Activated CD4-positive, alpha-beta T cell treated with anti-CD3 and anti-CD28 coated beads for 4 hours (primary cell): ENCODE measurements around the gene KDM2A.

Source experiments
- DNase-seq, 2 donors: peaks; one replicate each; pipeline ENCODE4 v3.0.0-alpha.2; 2020

The KDM2A gene

DNA sequence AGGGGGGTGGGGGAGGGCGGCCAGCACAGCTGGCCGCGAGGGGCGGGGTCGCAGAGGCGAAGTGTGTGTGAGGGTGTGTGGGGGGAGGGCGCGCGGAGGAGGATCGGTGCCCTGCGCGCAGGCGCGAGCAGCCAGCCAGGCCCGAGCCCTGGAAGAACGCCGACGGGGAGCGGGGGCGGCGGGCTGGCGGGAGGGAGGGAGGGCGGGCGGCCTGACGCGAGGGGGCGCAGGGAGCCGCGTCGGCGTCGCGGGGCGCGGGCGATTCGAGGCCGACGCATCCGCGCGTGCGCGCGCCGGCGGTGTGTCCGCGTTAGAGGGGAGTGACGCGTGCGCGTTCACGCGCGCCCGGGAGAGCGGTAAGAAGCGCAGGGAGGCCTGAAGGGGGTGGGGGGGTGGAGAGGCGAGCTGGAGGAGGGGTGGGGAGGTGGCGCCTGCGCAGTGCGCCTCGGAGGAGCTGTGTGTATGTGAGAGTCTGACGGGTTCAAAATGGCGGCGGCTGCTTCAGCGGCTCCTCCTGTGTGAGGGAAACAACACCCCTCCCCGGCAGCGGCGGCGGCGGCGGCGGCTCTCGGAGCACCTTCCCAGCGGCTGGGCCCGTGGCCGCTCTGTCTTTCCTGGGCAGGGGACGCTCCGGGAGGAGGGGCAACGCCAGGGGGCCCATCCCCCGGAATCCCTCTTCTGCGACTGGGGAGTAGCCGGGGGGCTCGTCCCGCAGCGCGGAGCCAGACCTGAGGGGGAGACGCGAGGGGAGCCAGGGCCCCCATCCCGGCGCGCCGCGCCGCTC lies at the start of gene KDM2A:
Gene KDM2A (plus strand): TSS at position 463 of the 784 bp plus-strand sequence. CDS start 2,054 bp downstream, outside the sequence.
- peak; percentile 99 to 100 for DNase-seq

DNA sequence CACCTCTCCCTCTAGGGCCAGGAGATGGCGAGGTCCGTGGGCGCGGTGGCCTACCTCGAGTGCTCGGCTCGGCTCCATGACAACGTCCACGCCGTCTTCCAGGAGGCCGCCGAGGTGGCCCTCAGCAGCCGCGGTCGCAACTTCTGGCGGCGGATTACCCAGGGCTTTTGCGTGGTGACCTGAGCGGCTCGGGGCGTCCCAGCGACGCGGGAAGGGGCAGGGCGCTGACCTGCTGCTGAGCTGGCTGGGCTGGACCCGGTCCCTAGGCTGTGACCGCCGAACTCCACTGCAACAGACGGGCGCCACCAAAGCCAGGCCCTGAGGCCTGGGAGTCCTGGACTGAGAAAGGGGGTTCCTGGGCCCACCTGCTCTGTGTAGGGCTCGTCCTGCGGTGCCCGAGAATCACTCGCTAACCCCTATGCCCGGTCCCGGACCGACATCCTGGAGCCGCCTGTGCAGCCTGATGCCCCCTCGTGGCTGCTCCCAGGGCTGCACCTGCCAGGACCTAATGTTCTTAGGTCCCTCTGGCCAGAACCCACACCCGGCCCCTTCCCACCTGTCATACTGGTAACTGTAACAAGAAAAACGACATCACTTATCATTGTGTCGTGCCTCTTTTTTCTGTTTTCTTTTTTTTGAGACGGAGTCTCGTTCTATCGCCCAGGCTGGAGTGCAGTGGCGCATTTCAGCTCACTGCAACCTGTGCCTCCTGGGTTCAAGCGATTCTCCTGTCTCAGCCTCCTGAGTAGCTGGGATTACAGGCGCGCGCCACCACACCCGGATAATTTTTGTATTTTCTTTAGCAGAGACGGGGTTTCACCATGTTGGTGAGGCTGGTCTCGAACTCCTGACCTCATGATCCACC lies 47.4 kb upstream of the KDM2A start:
- DNase-seq, result peak; percentile 63 to 69

DNA sequence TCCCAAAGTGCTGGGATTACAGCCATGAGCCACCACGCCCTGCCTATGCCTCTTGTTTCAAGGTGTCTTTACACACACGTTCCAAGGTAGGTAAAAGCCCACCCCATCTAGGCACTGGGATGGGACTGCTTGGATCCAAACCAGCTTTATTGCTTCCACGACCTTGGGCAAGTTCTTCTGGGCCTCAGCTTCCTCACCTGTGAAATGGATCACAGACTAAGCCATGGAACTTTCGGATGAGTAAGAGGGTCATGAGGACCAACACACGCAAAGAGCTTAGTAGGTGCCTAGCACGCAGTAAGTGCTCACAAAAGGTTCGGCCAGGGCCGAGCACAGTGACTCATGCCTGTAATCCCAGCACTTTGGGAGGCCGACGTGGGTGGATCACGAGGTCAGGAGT lies 46.8 kb upstream of the KDM2A start:
- no peak for DNase-seq

DNA sequence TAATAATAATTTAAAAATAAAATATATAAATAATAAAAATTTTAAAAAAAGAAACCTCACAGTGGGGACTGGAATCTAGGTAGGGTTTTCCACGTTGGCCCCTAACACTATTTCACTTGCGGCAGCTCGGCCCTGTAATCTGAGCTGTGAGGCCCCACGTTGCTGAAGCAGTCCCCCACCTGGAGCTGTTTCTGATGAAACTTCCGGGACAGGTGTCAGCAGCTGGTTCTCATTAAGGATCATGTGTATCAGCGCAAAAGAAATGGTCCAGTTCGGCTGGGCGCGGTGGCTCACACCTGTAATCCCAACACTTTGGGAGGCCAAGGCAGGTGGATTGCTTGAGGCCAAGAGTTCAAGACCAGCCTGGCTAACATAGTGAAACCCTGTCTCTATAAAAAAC lies 45.2 kb upstream of the KDM2A start:
- no peak for DNase-seq

DNA sequence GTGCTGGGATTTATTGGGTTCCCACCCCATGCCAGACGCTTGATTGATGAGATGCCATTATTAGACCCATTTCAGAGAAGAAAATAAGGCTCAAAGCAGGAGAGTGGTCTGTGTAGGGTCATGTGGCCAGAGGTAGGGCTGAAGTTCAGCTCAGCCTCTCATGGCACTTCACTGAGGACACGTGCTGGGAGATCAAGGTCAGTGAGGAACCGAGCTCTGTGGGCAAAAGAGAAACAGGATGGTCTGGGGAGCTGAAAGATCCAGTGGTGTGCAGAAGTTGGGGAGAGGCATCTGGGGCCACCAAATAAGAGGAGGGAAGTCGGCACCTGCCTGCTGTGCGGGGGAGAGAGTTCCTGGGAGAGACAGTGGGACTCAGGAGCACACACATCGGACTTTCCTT lies 42.9 kb upstream of the KDM2A start:
- DNase-seq, result no peak

DNA sequence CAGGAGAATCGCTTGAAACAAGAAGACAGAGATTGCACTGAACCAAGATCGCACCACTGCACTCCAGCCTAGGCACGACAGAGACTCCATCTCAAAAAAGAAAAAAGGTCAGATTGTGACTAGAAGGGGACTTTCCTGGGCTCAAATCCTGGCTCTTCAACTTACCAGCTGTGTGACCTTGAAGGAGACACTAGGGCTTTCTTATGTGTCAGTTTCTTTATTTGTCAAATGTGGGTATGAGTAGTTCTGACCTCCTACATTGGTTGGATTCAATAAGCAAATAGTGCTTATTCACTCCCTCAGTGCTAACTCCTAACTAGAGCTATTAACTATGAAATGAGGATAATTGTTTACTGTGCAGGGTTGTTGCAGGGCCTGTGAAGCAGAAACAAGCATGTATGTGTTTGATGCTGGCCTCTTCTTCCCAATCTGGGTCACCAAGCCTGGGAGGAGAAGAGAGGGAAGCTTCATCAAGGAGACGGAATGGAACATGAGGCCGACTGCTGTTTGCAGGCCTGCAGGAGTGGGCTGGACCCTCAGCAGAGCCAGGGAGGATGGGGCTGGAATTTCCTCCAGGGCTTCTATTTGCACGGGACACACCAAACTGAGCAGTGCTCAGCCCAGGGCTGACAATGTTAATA lies 39.9 kb upstream of the KDM2A start:
- no peak for DNase-seq

DNA sequence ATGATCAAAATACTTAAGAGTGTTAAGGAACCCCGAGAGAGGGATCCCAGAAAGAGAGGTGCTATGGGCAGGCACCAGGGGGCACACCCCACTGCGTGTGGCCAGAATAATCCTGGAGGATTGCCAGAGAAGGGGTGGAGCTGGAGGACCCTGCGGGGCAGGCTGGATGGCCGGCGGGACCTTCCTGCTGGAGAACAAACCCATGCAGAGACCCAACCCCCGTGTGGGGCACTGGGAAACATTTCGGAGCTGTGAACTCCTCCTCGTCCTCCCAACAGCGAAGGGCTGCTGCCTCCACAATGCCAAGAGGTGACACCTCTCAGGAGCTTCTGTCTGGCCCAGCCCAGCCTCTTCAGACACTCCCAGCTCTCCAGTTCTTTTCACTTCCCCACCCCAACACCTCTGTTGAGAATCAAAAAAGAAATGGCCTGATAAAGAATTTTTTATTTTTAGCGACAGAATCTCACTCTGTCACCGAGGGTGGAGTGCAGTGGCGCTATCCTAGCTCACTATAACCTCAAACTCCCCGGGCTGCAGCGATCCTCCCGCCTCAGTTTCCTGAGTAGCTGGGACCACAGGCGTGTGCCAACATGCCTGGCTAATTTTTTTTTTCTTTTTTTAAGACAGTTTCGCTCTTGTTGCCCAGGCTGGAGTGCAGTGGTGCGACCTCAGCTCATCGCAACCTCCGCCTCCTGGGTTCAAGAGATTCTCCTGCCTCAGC lies 36.8 kb upstream of the KDM2A start:
- DNase-seq, result no peak

DNA sequence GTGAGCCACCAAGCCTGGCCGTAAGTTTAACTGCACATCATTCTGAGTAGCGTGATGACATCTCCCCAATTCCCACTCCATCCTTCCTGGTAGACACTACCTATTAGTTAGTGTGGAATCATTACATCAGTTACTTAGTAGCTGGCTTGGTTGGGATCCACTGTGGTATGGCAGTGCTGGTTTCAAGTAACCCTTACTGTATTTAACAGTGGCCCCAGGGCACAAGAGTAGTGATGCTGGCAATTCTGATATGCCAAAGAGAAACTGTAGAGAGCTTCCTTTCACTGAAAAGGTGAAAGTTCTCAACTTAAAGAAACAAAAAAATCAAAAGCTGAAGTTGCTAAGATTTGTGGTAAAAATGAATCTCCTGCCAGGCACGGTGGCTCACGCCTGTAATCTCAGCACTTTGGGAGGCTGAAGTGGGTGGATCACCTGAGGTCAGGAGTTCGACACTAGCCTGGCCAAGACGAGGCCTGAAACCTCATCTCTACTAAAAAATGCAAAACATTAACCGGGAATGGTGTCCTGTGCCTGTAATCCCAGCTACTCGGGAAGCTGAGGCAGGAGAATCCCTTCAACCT lies 35.2 kb upstream of the KDM2A start:
- no peak for DNase-seq

DNA sequence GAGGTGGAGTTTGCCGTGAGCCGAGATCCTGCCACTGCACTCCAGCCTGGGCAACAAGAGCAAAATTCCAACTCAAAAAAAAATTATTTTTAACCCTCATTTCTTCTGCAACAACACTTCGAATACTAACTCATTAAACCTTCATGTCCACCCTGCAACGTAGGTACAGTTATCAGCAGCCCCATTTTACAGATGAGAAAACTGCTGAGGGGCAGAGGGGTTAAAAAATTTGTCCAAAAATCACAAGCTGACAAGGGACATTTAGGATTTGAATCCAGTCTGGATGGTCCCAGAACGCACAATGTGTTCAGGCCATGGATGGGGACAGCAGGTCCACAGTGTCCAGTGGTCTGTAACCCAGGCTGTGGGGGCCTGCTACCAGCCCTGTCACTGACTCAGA lies 33.4 kb upstream of the KDM2A start:
- no peak for DNase-seq

DNA sequence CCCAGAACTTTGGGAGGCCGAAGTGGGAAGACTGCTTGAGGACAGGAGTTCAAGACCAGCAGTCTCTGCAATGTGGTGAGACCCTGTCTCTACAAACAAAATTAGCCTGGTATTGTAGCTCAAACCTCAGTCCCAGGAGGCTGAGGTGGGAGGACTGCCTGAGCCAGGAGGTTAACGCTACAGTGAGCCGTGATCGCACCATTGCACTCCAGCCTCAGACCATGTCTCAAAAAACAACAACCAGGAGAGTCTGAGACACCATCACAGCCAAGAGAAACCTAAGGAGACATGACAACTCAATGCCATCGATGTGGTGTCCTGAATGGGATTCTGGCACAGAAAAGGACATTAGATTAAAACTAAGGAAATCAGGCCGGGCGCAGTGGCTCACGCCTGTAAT lies 28.3 kb upstream of the KDM2A start:
- no peak for DNase-seq

DNA sequence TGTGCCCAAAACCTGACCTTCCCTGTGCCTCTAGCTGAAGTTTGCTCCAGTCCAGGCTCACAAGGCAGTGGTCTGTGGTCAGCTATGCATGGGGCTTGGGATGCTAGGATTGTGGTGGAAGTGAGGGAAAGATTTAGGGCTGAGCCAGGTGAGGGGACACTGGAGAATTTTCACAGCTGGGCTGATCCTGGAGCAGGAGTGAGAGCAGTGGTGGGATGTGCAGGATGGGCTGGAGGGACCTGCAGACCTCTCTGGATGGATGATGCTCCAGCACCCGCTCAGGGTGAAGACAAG lies 23.9 kb upstream of the KDM2A start:
- no peak for DNase-seq

DNA sequence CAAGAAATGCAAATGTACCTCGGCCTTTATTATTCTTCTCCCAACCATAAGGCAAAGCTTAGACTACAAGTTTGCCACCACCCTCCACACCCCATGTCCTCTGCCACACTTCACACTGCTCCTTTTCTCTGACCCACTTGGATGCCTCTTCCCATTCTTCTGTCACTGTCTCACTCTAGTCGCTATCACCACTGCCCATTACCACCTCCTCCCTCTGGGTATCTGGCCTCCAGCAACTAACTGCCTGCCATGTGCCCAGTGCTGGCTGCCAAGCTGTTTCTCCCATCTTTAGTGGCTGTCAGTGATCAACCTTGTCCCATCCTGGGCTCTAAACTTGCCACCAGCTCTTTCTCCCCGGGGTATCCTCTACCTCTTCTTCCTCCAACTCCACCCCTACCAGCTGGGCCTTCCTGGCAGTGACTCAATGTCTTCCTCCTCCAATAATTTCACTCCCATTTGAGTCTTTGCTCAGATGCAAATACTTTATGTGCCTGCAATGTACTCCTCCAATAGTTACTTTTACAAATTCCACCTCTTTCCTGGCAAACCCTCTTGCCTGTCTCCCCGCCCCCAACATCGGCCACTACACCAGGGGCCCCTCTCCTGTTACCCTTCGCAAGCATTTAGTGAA lies 20.1 kb upstream of the KDM2A start:
- no peak for DNase-seq

DNA sequence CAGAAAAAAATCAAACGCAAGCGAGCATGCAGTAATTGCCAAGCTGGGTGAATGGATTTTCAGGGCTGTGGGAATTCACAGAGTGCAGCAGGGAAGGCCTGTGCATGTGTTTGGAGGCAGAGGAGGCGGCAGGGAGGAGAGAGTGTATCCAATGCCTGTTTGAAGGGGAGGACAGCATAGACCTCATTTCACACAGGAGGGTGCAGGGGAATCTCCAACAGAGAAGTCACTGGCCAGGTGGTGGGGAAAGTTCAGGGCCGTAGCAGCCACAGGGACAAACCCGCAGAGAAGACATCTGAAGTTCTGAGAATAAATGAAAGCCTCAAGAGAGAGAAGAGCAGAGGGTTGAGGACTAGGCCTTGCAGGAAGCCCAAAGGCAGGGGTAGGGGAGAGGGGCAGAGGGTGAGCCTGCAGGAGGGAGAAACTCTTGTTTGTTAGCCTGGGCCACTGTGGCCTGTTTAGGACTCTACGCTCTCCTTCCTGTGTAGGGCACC lies 19.2 kb upstream of the KDM2A start:
- DNase-seq, result no peak

DNA sequence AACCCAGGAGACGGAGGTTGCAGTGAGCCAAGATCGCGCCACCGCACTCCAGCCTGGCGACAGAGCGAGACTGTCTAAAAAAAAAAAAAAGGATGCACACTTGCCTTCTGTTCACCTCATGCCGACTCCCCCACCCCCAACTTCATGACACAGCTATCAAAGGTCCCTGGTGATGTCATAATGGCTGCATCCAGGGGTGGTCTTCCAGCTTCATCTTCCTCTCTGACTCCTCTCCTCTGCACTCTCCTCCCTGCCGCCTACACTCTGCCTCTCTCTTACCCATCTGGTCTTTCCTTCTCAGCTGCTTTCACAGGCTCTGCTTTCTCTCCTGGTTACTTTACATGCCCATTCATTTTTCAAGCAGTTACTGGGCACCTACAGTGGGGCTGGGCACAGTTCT lies 16.4 kb upstream of the KDM2A start:
- no peak for DNase-seq

DNA sequence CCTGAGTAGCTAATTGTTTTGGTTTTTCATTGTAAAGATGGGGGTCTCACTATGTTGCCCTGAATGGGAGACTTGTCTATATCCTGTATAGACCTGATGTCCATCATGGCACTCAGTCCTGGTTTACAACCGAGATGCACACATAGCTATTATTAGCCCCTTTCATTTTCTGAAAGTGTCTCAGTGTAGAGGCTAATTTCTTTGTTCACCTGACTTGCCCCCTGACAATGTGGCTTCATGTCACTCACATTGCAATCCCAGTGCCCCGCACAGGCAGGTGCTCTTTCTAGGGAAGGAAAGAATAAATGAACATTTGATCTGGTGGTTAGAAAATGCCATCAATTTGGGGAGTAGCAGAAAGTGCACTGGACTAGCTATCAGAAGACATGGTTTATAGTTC lies 13.1 kb upstream of the KDM2A start:
- DNase-seq, result no peak

DNA sequence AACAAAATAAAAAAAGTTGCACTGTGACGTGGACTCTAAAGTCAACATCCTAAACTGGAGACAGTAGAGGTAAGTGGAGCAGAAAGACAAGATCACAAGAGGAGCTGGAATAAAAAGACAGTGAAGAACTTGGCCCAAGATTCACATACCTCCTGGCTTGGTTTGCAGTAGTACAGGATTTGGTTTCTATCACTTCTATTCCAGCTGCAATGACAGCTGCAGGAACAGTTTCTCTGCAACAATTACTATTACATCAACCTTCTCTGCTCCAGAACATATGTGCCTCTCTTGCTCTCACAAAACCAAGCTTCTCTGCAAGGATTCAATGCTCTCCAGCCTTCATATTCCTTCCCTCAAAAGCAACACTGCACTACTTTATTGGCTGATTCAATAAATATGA lies 7.8 kb upstream of the KDM2A start:
- DNase-seq, result no peak

DNA sequence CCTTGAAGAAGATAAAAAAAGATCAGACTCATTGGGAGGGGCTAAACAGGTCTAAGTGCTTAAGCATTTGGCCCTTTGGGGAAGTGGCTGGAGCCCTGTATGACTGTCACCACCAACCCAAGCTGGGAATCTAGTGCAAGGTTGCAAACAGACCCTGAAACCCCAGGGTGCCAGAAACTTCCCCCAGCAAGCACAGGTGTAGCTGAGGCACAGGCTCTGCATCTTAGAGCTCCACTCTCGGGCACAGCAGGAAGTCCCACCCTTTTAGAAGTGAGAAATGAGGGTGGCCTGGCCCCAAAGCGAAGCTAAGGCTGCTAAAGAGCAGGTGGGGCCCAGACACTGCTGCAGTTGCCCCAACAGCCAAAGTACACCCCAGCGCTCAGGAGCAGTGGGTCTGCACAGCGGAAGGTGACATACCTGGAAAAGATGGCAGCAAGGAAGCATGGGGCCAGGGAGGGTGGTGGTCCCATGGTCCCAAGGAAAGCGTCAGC lies 5.8 kb upstream of the KDM2A start:
- DNase-seq, result no peak

DNA sequence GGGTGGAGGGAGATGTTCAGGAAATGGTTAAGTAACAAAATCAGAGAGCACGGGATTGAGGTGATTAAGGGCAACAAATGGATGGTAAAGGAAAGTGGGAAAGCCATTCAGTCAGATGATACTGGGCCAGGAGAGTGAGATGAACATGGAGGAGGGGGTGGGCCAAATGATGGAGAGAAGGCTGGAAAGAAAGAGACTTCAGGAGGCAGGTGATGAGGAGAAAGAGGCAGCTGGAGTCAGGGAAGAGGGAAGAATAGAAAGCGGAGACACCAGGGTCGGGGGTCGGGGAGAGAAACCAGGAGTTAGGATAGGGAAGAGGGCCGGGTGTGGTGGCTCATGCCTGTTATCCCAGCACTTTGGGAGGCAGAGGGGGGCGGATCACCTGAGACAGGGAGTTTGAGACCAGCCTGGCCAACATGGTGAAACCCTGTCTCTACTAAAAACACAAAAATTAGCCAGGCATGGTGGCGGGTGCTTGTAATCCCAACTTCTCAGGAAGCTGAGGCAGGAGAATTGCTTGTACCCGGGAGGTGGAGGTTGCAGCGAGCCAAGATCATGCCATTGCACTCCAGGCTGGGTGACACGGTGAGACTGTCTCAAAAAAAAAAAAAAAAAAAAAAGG lies 4.7 kb upstream of the KDM2A start:
- DNase-seq, result no peak

DNA sequence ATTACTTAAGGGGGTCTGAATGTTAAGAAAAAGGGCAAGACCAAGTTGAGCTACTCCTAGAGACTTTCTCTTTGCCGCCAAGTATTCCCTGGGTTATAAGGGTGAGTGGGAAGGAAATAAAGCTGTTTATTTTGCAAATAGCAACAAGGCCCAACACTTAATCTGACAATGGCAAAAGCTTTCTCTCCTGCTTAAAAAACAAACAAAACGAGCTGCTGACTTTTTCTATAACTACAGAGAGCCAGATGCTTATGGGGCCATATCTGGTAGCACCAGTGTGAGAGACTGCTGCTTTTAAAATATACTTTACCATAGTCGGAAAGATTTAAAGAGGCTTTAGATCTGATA lies 2.3 kb upstream of the KDM2A start:
- no peak for DNase-seq

DNA sequence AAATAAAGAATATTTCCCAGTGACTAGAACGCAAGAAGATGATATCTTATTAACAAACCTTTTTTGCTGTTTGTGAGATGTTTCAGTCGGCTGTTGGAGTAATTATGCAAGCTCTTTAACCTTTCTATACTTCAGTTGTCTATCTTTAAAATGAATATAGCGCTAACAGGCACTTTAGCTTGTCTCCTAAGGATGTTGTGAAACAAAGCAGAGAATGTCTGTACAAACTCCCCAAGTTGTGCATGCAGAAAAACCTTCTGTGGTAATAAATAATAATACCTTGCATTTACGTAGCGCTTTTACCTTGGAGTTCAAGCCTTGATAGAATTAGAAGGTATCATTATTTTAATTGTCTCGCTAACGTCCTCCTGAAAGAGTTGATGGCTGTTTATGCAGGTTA lies 1.9 kb upstream of the KDM2A start:
- no peak for DNase-seq

DNA sequence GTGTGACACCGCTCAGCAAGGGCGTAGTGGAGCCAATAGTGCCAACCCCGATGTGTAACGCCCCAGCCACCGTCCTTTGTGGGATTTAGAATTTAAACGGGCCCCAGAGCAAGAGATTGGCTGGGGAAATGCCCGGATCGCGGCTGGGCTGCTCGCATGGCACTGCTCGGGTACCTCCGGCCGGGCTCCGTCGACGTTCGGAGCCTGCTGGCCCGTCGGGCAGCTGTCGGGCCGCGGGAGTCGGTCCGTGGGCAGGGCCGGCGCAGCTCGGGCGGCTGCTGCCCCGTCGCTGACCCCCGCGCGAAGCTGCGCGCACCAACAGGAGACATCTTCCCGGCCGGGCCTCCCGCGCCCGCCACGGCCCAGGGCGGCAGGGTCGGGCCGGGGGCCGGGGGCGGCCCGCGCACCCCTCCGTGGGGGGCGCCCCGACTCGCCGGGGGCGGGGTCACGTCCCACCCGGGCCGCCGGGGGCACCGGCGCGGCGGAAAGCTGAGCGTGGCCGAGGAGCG lies 1.3 kb upstream of the KDM2A start:
- peak; percentile 31 to 36 for DNase-seq
